Hepatic stellate cell (primary cell): ENCODE measurements around the gene VTCN1.

Experiments used
- DNase-seq: peaks from one replicate; pipeline ENCODE4 v3.0.0; 2011; ENCODE audit warnings: low spot score

The VTCN1 gene

DNA sequence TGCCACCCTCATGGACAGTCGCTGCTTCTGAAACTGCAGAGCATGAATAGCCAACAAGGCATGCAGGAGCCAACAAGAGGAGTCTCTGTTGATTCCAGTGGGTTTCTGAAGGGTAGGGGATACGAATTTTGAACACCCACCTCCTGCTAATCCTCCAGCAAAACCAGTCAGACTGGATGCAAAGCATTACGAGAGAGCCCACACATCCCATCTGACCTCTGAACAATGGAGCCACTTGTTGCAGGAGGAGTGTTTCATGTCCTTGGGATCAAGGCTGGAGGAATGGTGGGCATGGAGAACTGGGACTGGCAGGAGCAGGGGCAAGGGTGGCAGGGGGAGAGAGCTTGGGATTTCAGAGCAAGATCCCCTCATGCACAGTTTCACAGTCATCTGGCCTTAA, 1.6 kb downstream of the VTCN1 start:
- DNase-seq: no peak

GRCh38 chr1:117208580-117208979, 2.1 kb downstream of the VTCN1 start:
- DNase-seq: no peak

DNA sequence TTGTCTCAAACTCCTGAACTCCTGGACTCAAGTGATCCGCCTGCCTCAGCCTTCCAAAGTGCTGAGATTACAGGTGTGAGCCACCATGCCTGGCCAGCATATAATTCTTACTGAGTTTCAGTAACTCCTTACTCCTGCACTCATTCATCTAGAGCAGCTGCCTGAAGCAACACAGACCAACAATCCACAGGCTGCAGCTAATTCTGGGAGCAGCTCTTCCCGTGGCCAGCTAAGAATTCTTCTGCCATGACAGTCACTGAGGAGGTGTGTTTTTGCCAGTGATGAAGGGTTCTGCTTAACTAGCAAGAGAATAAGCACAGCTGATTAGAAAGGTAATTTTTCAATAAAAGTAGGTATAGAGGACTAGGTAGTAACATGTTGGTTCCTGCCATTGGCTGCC, 5.4 kb downstream of the VTCN1 start:
- DNase-seq: no peak

GRCh38 chr1:117201808-117202207, 8.9 kb downstream of the VTCN1 start:
- DNase-seq: no peak

- no peak for DNase-seq
Observed at GRCh38 chr1:117198097-117198496, 12.6 kb downstream of the VTCN1 start.

DNA sequence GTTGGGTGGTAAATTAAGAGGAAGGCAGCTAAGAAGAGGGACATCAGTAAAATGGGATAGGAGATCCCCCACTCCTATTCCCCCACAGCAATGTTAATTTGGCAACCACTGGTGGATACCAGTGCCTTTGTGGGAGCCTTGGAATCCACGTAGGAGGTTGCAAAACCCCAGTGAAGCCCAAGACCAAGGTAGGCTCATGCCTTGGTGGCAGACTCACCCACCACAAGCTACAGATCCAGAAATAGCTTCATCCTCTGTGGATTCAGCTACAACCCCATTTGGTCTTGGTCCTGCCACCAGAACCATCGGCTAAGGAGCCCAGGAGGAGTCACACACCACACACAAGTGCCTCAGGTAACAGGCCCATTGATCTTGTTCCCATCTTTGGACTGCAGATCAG, 21.0 kb downstream of the VTCN1 start:
- no peak for DNase-seq

DNA sequence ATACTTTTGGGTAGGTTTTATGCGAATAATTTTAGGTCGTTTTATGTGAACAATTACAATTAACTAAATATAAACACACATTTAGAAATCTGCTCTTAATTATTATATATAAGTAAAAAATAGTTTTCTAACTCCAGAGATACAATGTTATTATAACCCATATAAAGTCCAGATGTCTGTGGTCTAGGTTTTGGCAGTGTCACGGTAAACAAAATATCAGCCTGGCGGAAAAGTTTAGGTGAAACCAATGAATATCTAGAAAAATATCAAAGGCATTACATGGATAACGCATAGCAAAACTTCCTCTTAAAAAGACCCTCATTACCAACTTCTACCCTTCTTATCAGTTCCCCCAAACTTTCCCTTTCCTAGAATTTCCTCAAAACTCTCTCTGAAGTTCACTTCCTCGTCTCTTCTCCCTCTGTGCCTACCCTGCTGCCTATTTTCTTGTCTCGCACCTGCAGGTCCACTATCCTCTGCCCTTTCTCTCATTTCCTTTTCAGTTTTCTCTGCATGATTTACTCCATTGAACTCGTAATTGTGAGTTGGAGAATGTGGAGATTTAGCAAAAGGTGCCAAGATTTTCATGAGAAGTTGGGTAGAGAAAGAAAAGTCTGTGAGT, 21.8 kb downstream of the VTCN1 start:
- DNase-seq: no peak

DNA sequence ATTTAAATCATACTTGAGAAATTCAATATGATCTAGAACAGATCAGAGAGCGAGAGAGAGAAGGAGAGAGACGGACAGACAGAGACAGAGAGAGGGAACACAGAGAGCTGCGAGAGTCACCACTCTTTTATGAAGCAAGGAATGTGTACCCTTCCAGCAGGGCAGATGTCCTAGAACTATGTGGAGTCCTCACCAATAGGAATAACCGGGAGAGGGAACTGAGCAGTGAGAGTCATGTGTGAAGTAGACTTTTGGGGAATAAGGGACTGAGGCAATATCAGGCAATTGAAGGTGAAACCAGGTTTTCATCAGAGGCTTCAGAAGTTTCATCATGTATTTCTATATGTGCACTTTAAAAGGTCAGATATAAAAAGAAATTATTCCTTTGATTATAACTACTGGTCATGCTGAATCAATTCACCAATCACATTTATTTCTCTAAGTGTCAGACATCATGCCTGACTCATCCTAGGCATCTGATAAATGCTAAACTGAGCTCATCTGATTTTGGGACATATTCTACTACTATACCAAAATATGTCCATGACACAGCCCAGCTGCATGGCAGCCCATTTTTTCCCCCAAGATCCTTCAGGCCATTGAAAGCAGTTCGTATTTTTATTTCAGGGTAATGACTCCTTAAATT, 22.4 kb downstream of the VTCN1 start:
- DNase-seq: no peak

- DNase-seq: no peak
Observed at GRCh38 chr1:117183112-117183511, 27.6 kb downstream of the VTCN1 start.

DNA sequence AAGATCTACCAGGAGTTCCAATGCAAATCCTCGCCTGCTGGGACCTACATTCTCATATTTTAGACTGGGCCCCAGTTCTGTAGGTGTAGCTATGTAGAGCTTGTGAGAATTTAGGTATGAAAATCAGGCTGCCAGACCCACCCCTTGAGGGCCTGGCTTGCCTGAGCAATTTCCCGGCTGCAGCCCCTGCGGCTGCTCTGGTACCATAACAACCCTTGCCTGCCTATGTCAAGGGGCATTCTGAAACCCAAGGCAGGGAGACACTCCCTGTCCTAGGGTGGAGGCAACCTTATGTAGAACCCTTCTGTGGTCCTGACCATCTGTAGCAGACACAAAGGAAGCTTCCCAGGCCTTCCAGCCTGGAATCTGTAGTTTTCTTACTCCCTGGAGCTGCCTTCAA, 28.4 kb downstream of the VTCN1 start:
- no peak for DNase-seq

DNA sequence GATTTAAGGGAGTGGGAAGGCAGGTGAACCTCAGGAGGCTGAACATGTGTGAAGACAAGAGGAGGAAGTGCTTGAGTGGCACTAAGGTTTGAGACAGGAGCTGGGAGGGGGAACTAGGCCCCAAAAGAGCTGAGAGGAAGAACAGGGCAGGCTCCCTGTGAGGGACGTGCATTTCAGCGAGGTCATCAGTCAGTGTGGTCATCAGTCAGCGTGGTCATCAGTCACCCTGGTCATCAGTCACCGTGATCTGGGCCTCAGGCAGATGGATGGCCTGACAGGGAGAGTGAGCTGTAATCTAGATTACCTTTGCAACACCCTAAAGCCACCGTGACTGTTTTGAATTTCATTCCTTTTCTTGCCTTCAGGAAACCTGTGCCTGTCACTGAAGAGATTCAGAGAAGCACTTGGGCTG, 29.1 kb downstream of the VTCN1 start:
- no peak for DNase-seq

DNA sequence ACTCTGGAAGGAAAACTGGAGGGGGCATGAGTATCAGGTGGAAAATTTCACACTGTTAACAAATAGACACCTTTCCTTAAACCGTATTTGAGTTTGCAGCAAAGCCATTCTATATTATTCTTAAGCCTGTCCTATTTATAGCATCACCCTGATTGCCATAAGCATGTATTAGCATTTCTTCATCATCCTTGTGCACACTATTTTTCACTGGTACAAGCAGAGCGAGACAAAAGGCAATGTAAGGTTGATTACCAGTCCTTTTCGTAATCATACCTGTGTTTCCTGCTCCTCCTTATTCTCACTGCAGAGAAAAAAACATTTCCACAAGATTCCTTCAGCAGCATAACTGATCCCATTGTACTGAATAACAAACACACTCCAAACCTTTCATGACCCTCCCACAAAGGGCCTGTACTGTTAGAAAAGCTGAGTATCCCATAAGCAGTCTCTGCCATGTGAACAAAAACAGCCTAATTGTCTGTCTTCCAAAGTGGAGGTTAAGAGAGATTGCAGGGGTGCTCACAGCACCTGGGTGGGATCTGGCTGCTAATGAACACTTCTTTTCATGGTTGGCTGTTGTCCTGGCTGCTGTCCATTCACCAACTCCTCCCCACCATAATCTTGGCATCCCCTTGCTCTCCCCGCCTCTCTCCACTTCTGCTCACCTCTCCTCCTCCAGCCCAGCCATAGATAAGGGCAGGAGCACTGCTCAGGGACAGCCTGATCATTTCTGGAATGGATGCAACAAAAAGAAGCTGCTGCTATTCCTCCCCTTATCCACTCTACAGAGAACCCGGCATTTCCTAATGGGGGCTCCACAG, 30.4 kb downstream of the VTCN1 start:
- DNase-seq: no peak

GRCh38 chr1:117179471-117179870, 31.3 kb downstream of the VTCN1 start:
- DNase-seq: no peak

- DNase-seq: no peak
Observed at GRCh38 chr1:117178756-117179155, 32.0 kb downstream of the VTCN1 start.

GRCh38 chr1:117177376-117177775, 33.4 kb downstream of the VTCN1 start:
- no peak for DNase-seq

GRCh38 chr1:117176579-117176978, 34.1 kb downstream of the VTCN1 start:
- DNase-seq: no peak

- DNase-seq: no peak
Observed at GRCh38 chr1:117174851-117175250, 35.9 kb downstream of the VTCN1 start.

- no peak for DNase-seq
Observed at GRCh38 chr1:117173691-117174090, 37.0 kb downstream of the VTCN1 start.

GRCh38 chr1:117173006-117173405, 37.7 kb downstream of the VTCN1 start:
- no peak for DNase-seq

DNA sequence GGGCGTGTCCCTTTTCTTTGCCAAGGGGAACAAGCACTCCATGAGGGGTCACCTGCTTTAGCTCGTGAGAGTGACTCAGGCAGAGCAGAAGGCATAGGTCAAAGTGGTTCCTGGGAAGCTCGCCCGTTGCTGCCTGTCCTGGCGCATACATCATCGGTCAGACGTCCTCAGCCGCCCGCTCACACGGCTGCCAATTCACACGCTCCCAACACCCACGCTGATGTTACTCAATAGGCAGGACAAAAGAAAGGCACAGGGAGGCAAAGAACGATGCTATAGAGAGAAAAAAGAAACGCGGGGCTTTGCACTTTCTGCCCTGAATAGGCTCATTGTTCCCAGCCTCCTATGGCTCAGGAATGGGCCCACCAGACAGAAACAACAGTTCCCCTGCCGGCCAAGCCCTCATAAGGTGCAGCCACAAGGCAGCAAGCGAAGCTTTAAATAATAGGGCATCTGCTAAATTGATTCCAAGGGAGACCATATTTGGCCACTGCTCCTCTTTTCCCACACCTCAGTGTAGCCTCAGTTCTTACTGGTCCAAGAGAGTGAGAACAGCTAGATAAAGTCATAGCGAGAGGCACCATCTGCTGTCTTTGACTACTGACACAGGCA, 38.7 kb downstream of the VTCN1 start:
- no peak for DNase-seq

DNA sequence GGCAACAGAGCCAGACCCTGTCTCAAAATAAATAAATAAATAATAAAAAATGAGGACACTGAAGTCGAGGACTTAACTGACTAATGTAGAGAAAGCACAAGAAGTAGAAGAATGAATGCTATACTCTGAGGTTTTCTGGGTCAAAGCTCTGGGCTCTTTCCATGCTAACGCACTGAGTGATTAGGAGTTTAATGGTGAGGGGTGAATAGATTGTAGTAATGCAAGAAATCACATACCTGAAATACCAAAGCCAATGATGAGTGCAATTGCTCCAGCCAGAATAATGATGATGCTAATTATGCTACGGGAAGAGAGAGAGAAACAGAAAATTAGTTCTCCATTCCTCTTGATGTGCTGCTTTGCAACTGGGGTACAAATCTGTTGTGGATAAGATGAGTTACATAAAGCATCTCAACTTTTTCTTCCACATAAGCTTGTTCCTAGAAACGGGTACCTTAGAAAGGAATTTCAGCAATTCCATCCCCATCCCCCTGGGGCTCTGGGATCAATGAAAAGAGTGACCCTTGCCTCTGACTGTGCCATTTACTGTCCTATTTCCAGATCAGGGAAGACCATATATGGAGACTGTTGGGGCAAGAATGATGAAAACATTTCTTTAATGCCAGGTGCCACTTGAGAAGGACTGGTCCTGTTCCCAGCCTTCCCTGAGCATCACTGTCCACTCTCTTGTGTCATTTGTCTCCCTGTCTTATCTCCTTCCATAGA, 40.7 kb downstream of the VTCN1 start:
- no peak for DNase-seq

DNA sequence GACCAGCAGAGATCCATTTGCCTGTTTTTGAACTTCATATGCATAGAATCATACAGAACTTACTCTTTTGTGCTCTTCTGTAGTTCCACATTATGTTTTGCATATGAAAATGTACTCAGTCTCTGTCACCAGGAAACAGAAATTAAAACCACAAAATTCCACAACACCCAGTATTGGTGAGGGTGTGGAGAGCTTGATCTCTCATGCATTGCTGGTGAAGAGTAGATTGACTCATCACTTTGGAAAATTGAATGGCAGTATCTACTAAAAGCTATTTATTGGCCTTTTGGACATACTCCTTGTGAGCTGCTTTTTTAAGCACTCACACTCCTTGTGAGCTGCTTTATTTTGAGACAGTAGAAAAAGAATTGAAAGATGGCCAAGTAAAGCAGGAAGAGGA, 43.3 kb downstream of the VTCN1 start:
- DNase-seq: no peak
